Measurements from ENCODE around the gene DGKI.

DGKI gene

GRCh38 chr7:137342828-137343261 is 503.9 kb downstream of the DGKI start:
- Histone ChIP-seq H3K4me1 (ENCODE audit: control insufficient read depth, low read length) (no peaks in the 10 kb centered on the region), H3K79me2 (ENCODE audit: control insufficient read depth, low read length) (no peaks in the 10 kb centered on the region), H3F3A (ENCODE audit: control insufficient read depth, insufficient read depth) (no peaks in the 10 kb centered on the region), H4K20me1 (ENCODE audit: control insufficient read depth, insufficient read depth, low read depth, low read length) (no peaks in the 10 kb centered on the region), H3K27ac (ENCODE audit: low read depth, low read length) (no peak overlapping the region), H3K9me3 (ENCODE audit: control insufficient read depth, insufficient read depth, low read length) (no peaks in the 10 kb centered on the region), H3K4me2 (ENCODE audit: low read length) (no peak overlapping the region), H3K27me3 (ENCODE audit: control insufficient read depth, low read length) (no peaks in the 10 kb centered on the region), H3K4me3 (ENCODE audit: low read length) (no peak overlapping the region), H3K9me2 (replicated peaks; ENCODE audit: control insufficient read depth, low read length) (no peaks in the 10 kb centered on the region), H3K36me3 (ENCODE audit: control insufficient read depth, low read length) (no peaks in the 10 kb centered on the region)
- TF ChIP-seq EZH2phosphoT487 (IDR thresholded peaks at IDR 0.05; ENCODE audit: borderline replicate concordance, low read length) = no peak
- no peak for TF ChIP-seq CTCF (IDR thresholded peaks at IDR 0.05; ENCODE audit: low read depth, low read length, poor library complexity, severe bottlenecking)

- Histone ChIP-seq H3K9me3 (ENCODE audit: control insufficient read depth, insufficient read depth, low read length) (no peaks in the 10 kb centered on the region), H3K4me3 (ENCODE audit: low read length) (no peak overlapping the region), H3K79me2 (ENCODE audit: control insufficient read depth, low read length) (no peaks in the 10 kb centered on the region), H3K4me2 (ENCODE audit: low read length) (no peak overlapping the region), H3K4me1 (ENCODE audit: control insufficient read depth, low read length) (no peaks in the 10 kb centered on the region), H3K9me2 (replicated peaks; ENCODE audit: control insufficient read depth, low read length) (no peaks in the 10 kb centered on the region), H3K27me3 (ENCODE audit: control insufficient read depth, low read length) (no peaks in the 10 kb centered on the region), H3K36me3 (ENCODE audit: control insufficient read depth, low read length) (no peaks in the 10 kb centered on the region), H3F3A (ENCODE audit: control insufficient read depth, insufficient read depth) (no peaks in the 10 kb centered on the region), H3K27ac (ENCODE audit: low read depth, low read length) (no peak overlapping the region), H4K20me1 (ENCODE audit: control insufficient read depth, insufficient read depth, low read depth, low read length) (no peaks in the 10 kb centered on the region)
- TF ChIP-seq EZH2phosphoT487 (IDR thresholded peaks at IDR 0.05; ENCODE audit: borderline replicate concordance, low read length) = no peak
- TF ChIP-seq CTCF (IDR thresholded peaks at IDR 0.05; ENCODE audit: low read depth, low read length, poor library complexity, severe bottlenecking) = no peak
Observed at GRCh38 chr7:137342265-137342664, 504.5 kb downstream of the DGKI start.

GRCh38 chr7:137337902-137338301 is 508.9 kb downstream of the DGKI start:
- Histone ChIP-seq H3K79me2 (ENCODE audit: control insufficient read depth, low read length) (no peaks in the 10 kb centered on the region), H3K27me3 (ENCODE audit: control insufficient read depth, low read length) (no peaks in the 10 kb centered on the region)

More at GRCh38 chr7:137337902-137338301, 508.9 kb downstream of the DGKI start:
- Histone ChIP-seq H3F3A (ENCODE audit: control insufficient read depth, insufficient read depth) (no peaks in the 10 kb centered on the region), H3K9me3 (ENCODE audit: control insufficient read depth, insufficient read depth, low read length) (no peaks in the 10 kb centered on the region; the same call in 1 of the 2 replicates), H4K20me1 (ENCODE audit: control insufficient read depth, insufficient read depth, low read depth, low read length) (no peaks in the 10 kb centered on the region), H3K4me3 (ENCODE audit: low read length) (no peak overlapping the region), H3K36me3 (ENCODE audit: control insufficient read depth, low read length) (no peaks in the 10 kb centered on the region), H3K27ac (ENCODE audit: low read depth, low read length) (no peak overlapping the region), H3K4me1 (ENCODE audit: control insufficient read depth, low read length) (no peaks in the 10 kb centered on the region), H3K4me2 (ENCODE audit: low read length) (no peak overlapping the region), H3K9me2 (replicated peaks; ENCODE audit: control insufficient read depth, low read length) (no peaks in the 10 kb centered on the region)
- TF ChIP-seq CTCF (IDR thresholded peaks at IDR 0.05; ENCODE audit: low read depth, low read length, poor library complexity, severe bottlenecking) = no peak
- no peak for TF ChIP-seq EZH2phosphoT487 (IDR thresholded peaks at IDR 0.05; ENCODE audit: borderline replicate concordance, low read length)
